NCI-H69 (cell line): ENCODE results near the gene TTC9C.
"Not testable (repeated sequence)": the region's sequence is repeated elsewhere in the genome, so short reads cannot be mapped to it uniquely, and the experiment has no call there.

Experiments
- DNase-seq: peaks from one replicate; lab custom pipeline; 2025; lab: John Stamatoyannopoulos, UW

The TTC9C gene

DNA sequence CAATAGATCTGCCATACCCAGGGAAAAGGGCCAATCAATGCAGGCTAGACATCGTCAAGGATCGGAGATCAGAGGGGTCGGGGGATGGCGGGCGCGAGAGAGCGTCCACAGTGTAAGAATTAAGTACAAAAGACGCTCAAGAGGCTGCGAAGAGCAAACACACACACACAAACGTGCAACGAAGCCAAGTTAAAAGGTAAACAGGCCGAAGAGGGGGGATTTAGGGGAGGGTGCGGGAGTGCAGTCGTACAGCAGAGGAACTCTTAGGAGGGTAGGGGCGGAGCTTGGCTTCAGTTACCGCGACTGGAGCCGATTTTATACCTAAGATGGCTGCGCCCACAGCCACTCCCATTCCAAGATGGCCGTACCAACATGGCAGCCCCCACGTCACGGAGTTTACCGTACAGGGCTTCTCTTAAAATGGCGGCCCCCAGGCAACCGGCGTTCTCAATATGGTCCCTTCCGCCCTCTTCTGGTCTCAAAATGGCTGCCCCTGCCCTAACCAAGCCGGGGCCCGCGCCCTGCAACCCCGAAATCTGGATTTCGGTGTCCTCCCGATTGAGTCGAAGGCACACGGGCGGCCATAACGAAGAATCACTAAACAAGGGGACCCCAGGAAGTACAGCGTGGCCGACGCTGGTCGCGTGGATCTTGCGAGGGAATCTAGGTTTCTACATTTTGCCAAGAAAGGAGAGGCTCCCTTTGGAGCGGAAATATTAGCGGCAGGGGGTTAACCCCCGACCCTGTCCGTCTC lies 18.9 kb upstream of the TTC9C start:
- DNase-seq, result peak; percentile 99

DNA sequence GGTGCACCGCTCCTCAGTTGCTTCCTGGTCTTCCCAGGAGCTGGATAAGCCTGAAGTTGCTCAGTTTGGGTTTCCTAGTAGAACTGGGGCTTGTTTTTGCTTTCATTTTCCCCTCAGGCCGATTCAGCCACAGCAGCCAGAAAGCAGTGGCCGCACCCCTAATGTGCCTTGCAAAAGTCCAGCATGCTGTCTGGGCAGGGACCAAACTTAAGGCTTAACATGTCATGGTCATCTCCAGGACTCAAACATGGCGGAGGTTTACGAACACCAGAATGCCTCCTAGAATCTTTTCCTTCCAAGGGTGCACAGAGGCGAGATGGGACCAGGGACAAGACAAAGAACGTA lies 18.3 kb upstream of the TTC9C start:
- DNase-seq, result peak; percentile 57

DNA sequence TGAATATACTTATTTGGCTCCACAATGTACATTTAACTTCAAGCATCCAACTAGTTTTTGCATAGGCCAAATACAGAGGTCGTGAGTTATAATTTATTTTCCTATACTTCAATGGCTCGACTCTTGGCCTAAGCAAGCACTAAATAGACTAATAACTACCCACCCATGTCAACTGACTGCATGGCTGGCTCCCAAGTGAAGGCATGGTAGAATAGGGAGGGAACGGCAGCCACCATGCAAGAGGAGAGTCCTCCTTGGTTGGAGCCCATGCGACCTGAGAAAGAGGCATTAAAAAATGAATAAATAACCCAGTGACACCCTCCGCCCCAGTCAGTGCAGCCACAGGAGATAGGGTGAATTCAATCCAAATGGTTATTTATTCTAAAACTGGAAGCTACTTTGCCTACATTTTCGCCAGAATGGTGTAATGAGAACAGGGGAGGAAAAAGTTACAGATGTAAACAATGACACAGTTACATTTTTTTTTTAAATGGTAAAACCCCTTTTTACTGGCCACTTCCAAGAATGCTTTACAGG lies 15.9 kb upstream of the TTC9C start:
- DNase-seq, result no peak

DNA sequence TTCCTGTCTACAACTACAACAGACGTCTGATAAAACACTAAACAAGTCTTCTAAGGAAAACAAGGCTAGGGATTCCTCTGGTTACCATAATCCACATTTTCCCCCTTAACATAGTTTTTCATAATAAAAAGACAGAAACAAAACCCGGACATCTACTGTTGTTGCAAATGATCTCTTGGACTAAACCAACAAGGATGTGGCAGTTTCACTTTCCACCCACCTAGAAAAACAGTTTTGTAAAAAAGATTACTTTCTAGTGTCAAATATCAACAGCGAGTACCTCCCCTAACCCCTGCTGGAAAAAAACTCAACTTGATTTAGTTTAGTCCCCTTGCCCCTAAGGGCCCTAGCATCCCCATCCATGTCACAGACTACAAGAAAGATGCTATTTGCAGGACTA lies 15.4 kb upstream of the TTC9C start:
- DNase-seq, result no peak

DNA sequence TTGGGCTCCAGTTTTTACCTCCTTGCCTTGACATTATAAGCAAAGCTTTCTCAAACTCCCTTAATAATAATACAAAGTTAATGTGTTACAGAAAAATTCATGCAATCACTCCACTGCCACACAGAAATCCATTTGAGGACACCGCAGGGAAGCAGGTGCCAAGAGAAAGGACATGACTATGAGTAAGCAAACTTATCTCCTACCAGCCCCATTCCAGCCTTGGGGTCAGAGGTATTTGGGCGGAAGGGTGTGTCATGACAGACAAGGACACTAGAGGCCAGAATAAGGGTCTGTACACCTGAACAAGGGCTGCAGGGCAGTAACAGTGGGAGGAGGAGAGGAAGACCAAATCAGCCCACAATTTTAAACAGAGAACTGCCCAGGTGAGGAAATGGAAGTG lies 14.9 kb upstream of the TTC9C start:
- peak; percentile 21 for DNase-seq

DNA sequence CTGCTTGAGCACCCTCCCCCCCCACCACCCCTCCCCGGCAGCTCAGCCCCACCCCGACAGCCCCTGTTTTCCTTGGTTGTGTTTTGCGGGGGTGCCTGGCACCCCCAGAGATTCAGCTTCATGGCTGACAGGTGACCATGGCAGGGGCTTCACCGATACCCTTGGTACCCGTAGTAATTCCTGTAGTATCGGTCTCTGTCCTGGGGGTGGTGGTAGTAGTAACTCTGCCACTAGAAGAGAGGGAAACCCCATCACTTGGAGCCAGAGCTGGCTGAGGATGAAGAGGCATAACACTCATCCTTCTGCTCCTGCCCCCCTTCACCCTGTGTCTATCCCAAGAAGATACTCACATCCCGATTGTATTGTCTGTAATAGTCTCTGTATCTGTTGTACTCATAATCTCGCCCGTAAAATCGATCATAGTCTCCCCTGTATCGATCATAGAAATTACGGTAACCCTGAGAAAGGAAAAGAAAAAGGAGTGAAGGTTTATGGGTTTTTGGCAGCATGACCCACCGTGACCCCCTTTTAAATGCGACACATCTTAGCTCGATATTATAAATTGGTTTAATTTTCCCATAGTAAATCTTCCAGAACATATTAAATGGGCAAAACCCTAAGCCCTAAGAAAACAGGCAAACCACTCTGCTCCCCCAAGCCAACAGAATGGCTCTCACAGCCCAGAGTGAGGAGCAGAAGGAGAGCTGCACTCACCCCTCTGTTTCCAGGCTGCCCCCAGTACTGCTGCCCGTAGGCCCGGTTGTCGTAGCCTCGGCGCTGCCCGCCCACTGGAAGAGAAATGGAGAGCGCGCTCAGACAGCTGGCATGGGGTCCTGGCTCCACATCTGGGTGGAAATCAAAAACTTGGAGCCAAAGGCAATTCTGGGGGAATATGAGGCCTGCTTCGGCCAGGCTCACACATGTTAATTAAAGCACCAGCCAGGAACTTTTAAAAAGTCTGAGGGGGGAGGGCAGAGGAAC lies 12.8 kb upstream of the TTC9C start:
- no peak for DNase-seq

DNA sequence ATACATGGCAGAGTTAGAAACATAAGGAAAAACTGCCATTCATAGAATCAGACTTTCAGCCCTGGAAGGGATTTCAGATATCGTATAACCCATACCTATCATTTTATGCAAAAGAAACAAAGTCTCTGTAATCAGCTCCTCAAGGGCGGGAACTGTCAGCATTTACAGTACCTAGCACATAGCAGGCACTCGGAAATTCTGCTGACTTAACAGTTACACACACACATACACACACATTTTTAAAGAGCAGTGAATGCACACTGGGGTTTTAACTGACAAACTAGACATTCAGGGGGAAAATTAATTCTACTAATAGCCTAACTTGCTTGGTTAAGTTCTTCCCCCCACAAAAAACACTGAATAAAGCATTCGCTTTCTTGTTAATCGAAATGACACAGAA lies 12.1 kb upstream of the TTC9C start:
- no peak for DNase-seq

DNA sequence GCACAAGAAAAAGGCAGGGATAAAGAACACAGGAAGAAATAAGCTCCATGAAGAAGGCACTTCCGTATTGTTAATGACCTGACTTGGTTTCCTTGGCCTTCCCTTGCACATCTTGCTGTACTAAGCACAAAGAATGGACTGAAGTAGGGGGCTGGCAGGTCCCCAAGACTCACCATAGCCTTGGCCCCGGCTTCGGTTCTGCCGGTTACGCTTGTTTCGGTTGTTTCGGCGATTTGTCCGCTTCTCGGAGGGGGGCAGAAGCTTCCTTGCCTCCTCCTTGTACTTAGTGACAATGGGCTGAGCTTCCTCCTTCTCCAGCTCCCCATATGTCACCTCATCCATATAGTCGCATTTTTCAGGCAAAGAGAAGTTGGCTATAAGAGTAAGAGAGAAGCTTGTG lies 11.5 kb upstream of the TTC9C start:
- DNase-seq, result no peak

DNA sequence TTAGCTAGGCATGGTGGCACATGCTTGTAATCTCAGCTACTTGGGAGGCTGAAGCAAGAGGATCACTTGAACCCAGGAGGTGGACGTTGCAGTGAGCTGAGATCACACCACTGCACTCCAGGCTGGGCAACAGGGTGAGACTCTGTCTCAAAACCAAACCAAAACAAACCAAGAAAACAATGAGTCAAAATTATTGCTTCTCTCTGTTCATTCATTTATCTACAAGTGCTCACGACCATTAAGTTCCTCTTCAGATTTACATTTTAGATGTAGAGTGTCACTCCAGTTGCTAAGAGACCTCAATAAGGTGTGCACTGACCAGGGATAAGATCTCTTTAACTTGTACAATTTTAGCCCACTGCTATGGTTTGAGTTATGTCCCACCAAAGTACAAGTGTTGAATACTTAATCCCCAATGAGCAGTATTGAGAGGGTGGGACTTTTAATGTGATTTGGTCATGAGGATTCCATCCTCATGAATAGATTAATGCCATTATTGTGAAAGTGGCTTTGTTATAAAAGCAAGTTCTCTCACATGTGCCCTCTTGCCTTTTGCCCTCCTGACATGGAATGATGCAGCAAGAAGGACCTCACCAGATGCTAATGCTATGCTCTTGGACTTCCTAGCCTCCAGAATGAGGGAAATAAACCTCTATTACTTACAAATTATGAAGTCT lies 8.8 kb upstream of the TTC9C start:
- no peak for DNase-seq

DNA sequence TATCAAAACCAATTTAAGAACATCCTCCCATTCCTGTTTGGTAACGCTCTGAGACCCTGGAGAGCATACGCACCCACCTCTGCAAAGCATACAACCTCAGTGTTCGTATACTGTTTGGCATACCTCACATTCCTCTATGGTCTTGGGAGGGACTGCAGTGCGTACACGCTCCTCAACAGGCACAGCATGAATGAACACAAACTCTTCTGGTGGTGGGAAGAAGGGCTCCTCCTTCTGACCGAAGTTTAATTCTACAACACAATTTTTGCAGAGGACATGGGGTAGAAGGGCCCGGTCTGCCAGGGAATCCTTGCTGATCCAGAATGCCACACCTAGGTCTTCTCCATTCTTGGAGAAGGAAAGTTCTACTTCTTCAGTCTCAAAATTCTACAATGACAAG lies 6.3 kb upstream of the TTC9C start:
- DNase-seq, result no peak

DNA sequence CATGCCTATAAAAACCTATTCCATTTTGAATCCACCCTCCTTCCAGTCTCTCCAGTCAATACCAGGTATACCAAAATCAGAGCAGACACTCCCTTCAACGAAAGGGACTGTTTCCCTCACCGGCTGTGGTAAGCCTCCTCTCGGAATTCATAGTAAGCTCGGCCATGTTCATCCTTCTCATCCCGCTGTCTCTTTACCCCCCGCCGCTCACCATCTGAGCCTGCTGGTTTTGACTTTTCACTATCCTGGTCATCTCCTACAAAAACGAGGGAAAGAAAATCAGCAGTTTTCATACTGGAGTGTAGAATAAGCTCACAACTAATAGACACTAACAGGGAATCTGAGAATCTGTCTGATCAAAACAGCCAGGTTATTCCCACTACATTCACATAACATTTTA lies 4.1 kb upstream of the TTC9C start:
- no peak for DNase-seq

DNA sequence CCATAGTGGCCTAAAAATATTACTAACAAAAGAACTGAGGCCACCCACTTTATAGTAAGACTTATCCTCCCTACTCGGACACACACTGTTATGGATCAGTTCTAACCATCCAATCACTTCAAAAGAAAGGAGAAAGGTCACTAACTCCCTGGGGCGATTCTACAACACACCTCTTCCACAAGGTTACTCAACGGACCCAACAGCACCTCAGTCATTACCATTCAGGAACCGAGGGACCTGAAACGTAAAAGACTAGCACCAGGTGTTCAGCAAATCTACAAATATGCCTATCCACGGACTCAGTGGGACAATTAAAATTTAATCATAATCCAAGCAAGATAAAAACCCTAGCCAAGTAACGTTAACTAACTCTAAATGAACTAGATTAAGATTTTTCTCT lies 2.6 kb upstream of the TTC9C start:
- peak; percentile 54 for DNase-seq

DNA sequence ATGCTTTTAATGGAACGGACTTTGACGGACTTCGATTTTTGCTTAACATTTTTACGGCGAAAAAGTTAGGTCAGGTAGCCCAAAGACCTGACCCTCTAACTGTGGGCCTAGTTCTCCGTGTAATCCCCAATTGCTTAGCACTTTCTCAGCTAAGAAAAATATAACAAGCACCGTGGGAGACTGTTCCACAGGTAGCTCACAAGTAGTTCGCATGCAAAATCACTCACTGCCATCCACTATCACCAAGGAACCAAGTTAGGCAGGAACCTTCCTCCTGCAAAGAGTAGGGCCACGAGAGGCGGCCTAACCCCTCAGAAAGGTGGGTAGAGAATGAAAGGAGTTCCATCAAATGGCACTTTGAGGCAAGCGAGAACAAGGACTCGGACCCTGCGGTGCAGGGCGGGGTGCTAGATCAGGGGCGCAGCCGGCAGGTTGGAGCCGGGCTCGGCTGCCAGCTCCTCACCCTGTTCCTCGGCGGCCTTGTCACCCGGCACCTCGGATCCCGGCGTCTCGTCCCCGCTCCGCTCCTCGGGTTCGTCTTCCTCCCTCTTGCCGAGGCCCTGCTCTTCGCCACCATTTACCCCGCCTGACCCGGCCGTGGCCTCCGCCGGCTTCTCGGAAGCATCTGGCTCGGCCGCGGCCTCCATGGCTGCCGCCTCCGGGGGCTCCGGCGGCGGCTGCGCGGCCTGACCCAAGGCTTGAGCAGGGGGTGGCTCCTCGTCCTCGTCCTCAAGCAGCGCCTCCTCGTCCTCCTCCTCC lies 2.0 kb upstream of the TTC9C start:
- peak; percentile 48 for DNase-seq

DNA sequence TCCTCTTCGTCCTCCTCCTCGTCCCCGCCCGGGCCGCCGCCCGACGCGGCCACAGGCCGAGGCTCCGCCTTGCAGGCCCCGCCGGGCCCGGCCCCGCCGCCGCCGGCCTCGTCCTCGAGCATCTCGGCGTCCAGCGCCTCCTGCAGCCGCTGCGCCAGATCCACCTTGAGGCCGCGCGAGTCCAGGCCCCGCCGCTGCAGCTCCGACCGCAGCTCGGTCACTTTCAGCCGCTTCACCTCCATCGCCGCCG lies 1.4 kb upstream of the TTC9C start:
- no peak for DNase-seq

DNA sequence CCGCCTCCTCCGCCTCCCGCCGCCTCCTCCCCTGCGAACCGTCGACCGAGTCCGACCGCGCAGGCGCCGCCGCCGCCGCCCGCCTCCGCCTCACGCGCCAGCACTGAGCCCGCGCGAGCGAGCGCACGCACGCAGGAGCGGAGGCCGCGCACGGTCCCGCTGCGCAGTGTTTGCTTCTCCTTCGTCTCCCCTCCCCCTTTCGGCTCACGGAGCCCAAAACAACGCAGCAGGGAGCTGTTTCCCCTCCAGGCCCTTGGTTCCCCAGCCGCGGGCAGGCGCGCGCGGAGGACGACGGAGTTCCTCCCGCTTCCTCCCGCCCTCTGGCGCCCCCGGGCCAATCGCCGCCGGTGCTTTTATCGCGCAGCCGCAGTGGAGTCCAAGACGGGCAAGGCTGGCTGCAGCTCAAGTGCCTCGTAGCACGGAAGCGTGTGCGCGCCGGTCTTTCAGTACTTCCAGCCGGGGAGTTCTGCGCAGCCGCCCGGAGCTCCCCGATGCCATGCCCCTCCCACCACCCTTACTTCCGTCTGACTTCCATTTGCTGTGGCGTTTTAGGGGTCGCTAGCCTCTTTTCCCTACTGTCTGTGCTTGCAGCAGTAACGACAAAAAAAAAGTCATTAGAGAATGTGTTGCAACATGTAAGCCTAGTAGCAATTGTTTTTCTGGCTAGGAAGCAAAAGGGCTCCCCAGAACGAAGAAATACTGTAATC lies 968 bp upstream of the TTC9C start, which contains the start of gene HNRNPUL2:
HNRNPUL2 (minus strand) TSS at position 293 of the 707 bp plus-strand sequence. CDS start 301 bp downstream, outside the sequence.
- DNase-seq, result peak; percentile 100

DNA sequence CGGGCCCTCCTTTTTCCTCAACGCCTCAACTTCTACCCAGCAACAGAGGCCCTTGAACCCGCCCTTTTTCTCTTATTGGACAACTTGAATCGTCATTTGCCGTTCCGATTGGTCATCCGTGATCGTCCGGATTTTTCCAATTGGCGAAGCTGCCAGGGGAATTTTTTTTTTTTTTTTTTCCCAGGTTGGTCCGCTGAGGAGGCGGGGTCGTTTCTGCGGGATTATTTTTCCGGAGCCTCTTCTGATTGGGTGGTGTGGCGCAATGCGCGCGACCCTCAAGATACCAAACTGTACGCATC lies 465 bp upstream of the TTC9C start:
- DNase-seq, result peak; percentile 99

DNA sequence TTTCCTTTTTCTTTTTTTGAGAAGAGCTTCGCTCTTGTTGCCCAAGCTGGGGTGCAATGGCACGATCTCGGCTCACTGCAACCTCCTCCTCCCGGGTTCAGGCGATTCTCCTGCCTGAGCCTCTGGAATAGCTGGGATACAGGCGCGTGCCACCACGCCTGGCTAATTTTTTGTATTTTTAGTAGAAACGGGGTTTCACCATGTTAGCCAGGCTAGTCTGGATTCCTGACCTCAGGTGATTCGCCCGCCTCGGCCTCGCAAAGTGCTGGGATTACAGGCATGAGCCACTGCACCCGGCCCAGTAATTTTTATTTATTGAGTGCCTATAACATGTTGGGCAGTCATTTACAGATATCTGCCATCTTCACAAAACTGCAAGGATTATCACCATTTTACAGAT lies 1.8 kb downstream of the TTC9C start:
- not testable (repeated sequence) for DNase-seq

DNA sequence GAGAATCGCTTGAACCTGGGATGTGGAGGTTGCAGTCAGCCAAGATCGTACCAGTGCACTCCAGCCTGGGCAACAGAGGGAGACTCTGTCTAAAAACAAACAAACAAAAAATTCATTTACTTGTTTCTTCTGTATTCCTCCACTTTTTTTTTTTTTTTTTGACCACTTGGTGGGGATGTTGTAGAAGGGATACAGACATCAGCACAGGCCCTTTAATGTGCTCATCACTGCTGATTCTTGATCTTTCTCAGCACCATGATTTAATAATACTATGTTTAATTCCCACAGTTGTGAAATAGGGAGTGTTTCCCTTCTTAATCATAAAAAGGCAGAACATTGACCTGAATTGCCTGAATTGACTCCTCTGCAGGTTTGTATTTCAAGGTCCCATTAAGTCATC lies 4.5 kb downstream of the TTC9C start:
- peak; percentile 31 for DNase-seq

DNA sequence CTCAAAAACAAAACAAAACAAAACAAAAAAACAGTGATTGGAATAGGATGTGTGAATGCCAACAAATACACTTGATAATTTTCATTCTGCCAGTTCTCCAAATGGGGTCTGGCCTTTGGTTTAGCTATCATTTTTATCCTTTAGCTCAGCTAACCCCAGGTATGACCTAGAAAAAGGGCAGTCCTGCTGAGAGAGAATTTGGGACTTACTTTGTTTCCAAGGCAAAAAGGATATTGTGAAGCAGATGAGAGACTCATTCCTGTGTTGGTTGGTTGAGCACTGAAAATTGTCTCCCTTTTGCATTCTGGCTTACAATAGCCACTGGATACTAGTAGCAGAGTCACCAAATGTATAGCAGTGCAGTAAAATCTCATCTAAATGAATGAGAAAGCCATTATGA lies 8.9 kb downstream of the TTC9C start:
- no peak for DNase-seq

DNA sequence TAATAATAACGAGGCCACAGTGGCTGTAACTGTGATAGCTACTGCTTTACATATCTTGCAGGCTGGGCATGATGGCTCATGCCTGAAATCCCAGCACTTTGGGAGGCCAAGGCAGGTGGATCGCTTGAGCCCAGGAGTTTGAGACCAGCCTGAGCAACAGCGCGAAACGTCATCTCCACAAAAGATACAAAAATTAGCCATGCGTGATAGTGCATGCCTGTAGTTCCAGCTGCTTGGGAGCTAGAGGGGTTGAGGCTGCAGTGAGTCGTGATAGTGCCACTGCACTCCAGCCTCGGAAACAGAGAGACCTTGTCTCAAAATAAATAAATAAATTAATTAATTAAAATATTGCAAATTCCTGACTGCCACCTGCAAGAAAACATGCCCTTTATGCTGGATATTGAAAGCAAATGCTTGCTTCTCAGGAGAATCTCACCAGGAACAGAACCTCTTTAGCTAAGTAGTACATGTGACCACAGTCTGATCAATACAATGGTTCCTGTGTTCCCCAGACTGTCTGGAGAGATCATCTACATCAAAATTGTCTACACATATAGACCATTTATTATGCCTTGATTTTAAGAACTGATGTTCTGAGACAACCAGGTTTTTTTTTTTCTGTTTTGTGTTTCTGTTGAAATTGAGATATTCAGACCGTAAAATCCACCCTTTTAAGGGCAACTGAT lies 19.3 kb downstream of the TTC9C start:
- DNase-seq, result no peak

DNA sequence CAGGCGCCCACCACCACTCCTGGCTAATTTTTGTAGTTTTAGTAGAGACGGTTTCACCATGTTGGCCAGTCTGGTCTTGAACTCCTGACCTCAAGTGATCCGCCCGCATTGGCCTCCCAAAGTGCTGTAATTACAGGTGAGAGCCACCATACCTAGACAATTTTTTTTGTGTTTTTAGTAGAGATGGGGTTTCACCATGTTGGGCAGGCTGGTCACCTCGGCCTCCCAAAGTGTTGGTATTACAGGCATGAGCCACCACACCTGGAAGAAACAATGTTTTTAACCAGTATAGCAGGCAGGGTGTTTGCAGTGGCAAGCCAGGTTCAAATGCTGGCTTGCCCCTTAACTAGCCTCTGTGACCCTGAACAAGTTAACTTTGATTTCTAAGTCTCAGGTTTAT lies 21.6 kb downstream of the TTC9C start:
- DNase-seq, result not testable (repeated sequence)
